Mesendoderm (in vitro differentiated cells): ENCODE results near the gene NAA16.

Experiments
- DNase-seq: peaks from one replicate; pipeline ENCODE4 v3.0.0; 2013
- H2AK5ac ChIP-seq: 2 replicates; pipeline ENCODE4 v1.6.1; 2013; ENCODE audit warnings: low read length, inconsistent platforms
- H2BK120ac ChIP-seq: 2 replicates; pipeline ENCODE4 v1.6.1; 2013; ENCODE audit warnings: low read depth, mild to moderate bottlenecking, low read length, moderate library complexity, mixed read lengths
- H2BK15ac ChIP-seq: replicated peaks from 2 replicates; pipeline ENCODE4 v1.6.1; 2013; ENCODE audit warnings: low read depth, mild to moderate bottlenecking, moderate library complexity
- H2BK5ac ChIP-seq: 2 replicates; pipeline ENCODE4 v1.6.1; 2013; ENCODE audit warnings: low read length, inconsistent platforms
- H3K18ac ChIP-seq: 2 replicates; pipeline ENCODE4 v1.6.1; 2013; ENCODE audit warnings: mild to moderate bottlenecking, low read length, mixed read lengths
- H3K23ac ChIP-seq: one replicate; pipeline ENCODE4 v1.6.1; 2013; ENCODE audit warnings: low read length
- H3K27ac ChIP-seq: 2 replicates; pipeline ENCODE4 v1.5.1; 2013; ENCODE audit warnings: low read depth, mild to moderate bottlenecking, inconsistent platforms, low read length, moderate library complexity
- H3K27me3 ChIP-seq: 2 replicates; pipeline ENCODE4 v1.6.1; 2013; ENCODE audit warnings: low read length, control low read depth, mild to moderate bottlenecking, inconsistent platforms; ENCODE audit not compliant: insufficient read depth, poor library complexity
- H3K36me3 ChIP-seq: 2 replicates; pipeline ENCODE4 v1.6.1; 2013; ENCODE audit warnings: low read length, inconsistent platforms; ENCODE audit not compliant: control insufficient read depth, insufficient read depth
- H3K4ac ChIP-seq: one replicate; pipeline ENCODE4 v1.6.1; 2013; ENCODE audit warnings: low read depth, mild to moderate bottlenecking, low read length, moderate library complexity
- H3K4me1 ChIP-seq: 2 replicates; pipeline ENCODE4 v1.6.1; 2013; ENCODE audit warnings: low read depth, low read length, inconsistent platforms; ENCODE audit not compliant: control insufficient read depth
- H3K4me2 ChIP-seq: 2 replicates; pipeline ENCODE4 v1.6.1; 2013; ENCODE audit warnings: low read length
- H3K4me3 ChIP-seq: 2 replicates; pipeline ENCODE4 v1.5.1; 2013; ENCODE audit warnings: mild to moderate bottlenecking, low read length
- H3K56ac ChIP-seq: one replicate; pipeline ENCODE4 v1.6.1; 2013; ENCODE audit warnings: low read length
- H3K79me1 ChIP-seq: 2 replicates; pipeline ENCODE4 v1.6.1; 2013; ENCODE audit warnings: low read length, inconsistent platforms
- H3K79me2 ChIP-seq: 2 replicates; pipeline ENCODE4 v1.6.1; 2013; ENCODE audit warnings: mild to moderate bottlenecking, low read length; ENCODE audit not compliant: control insufficient read depth, insufficient read depth
- H3K9ac ChIP-seq: 2 replicates; pipeline ENCODE4 v1.6.1; 2013; ENCODE audit warnings: low read length, inconsistent platforms
- H4K5ac ChIP-seq: one replicate; pipeline ENCODE4 v1.6.1; 2013; ENCODE audit warnings: low read length
- H4K8ac ChIP-seq: one replicate; pipeline ENCODE4 v1.6.1; 2013; ENCODE audit warnings: low read depth, mild to moderate bottlenecking, control low read depth, low read length, moderate library complexity
- WGBS: extraction: QIAGEN DNeasy Blood & Tissue Kit; methylation state at CpG from one replicate; pipeline ENCODE4 v1.1.7; 2013; ENCODE audit warnings: low lambda C conversion rate, missing lambda C conversion rate; ENCODE audit not compliant: insufficient coverage; ENCODE audit errors: extremely low coverage; 5-methylcytosine and 5-hydroxymethylcytosine counted together

Gene NAA16

DNA sequence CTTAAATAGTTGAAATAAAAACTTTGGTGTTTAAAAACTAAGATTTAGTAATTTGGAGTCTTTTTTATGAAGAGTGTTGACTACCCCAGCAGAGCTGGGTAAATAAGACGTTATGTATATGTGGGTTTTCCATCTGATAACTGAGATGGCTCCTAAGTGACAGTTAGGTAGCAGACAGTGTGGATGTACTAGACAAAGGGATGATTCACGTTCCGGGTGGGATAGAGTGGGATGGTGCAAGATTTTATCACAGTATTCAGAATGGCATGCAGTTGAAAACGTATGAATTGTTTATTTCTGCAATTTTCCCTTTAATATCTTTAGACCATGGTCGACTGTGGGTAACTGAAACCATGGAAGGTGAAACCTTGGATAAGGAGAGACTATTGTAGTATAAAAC lies 50.4 kb downstream of the NAA16 start:
- Histone ChIP-seq H3K56ac (no peak overlapping the region), H3K9ac (no peak overlapping the region), H2BK5ac (no peak overlapping the region), H3K79me2 (no peaks in the 10 kb centered on the region), H3K79me1 (no peaks in the 10 kb centered on the region), H3K27ac (no peak overlapping the region), H3K23ac (no peak overlapping the region), H3K4ac (no peak overlapping the region), H3K4me3 (no peak overlapping the region), H4K8ac (no peak overlapping the region), H3K4me1 (no peaks in the 10 kb centered on the region), H3K27me3 (no peaks in the 10 kb centered on the region), H3K4me2 (no peak overlapping the region), H3K36me3 (peaks cover 2% of the 10 kb centered on the region), H2BK15ac (no peak overlapping the region), H4K5ac (no peak overlapping the region), H3K18ac (no peak overlapping the region), H2BK120ac (no peak overlapping the region), H2AK5ac (no peak overlapping the region)
- no CpG with 5 or more reads among the region's 5 CpGs for WGBS
- DNase-seq, result no peak

DNA sequence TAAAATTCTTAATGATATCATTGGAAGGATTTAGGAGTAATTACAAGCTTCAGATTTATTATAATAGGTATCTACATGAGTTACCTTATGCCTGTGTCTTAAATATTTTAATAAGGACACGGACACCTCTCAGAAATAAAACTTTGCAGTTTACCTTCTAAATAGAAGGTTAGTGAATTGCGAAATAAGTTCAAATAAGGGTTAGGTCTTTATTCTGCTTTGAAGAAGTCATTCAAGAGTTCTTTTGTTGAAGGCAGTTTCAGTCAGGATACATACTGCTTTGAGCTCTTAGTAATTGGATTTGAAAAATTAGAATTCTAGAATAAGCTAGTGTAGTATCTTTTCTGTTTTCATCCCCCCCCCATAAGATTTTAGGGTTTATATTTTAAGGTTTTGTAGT lies 53.0 kb downstream of the NAA16 start:
- Histone ChIP-seq H3K4me3 (no peak overlapping the region), H2BK120ac (no peak overlapping the region), H3K9ac (no peak overlapping the region), H2AK5ac (no peak overlapping the region), H3K79me1 (no peaks in the 10 kb centered on the region), H3K27me3 (no peaks in the 10 kb centered on the region), H3K18ac (no peak overlapping the region), H2BK15ac (no peak overlapping the region), H3K4me1 (no peaks in the 10 kb centered on the region), H3K79me2 (no peaks in the 10 kb centered on the region), H3K4ac (no peak overlapping the region), H2BK5ac (no peak overlapping the region), H3K36me3 (peaks cover 2% of the 10 kb centered on the region), H3K4me2 (no peak overlapping the region), H3K27ac (no peak overlapping the region), H4K8ac (no peak overlapping the region), H4K5ac (no peak overlapping the region), H3K56ac (no peak overlapping the region), H3K23ac (no peak overlapping the region)
- DNase-seq, result no peak
- no CpG with 5 or more reads among the region's 2 CpGs for WGBS

DNA sequence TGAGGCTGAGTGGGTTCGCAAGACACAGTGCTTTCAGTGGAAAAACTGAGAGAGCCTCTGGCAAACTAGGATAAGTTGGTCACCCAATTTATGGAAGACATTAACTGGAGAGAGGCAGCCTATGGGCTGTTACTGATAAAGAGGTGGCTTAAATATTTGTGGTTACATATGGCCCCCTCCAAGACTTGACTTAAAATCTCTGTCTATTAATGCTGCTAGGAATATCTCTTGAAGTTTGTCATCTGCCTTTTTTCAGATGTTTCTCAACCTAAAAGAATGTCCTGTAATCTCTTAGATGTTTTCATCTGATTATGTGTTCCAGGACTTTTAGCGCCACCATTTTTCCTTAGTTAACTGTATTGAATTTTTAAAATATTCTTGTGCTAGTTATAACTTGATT lies 54.6 kb downstream of the NAA16 start:
- H4K8ac ChIP-seq, result no peak overlapping the region
- H2BK5ac ChIP-seq, result no peak overlapping the region
- H3K18ac ChIP-seq, result no peak overlapping the region
- H3K27ac ChIP-seq, result no peak overlapping the region
- H3K36me3 ChIP-seq, result peaks cover 2% of the 10 kb centered on the region
- no CpG with 5 or more reads among the region's 2 CpGs for WGBS
- no peak overlapping the region for H3K9ac ChIP-seq
- H3K27me3 ChIP-seq, result no peaks in the 10 kb centered on the region
- H4K5ac ChIP-seq, result no peak overlapping the region
- no peak overlapping the region for H3K23ac ChIP-seq
- H2AK5ac ChIP-seq, result no peak overlapping the region
- H3K4me1 ChIP-seq, result no peaks in the 10 kb centered on the region
- no peak overlapping the region for H3K56ac ChIP-seq
- no peak for DNase-seq
- no peaks in the 10 kb centered on the region for H3K79me1 ChIP-seq
- no peaks in the 10 kb centered on the region for H3K79me2 ChIP-seq
- no peak overlapping the region for H2BK120ac ChIP-seq
- no peak overlapping the region for H3K4me3 ChIP-seq
- no peak overlapping the region for H3K4me2 ChIP-seq
- no peak overlapping the region for H2BK15ac ChIP-seq
- no peak overlapping the region for H3K4ac ChIP-seq

DNA sequence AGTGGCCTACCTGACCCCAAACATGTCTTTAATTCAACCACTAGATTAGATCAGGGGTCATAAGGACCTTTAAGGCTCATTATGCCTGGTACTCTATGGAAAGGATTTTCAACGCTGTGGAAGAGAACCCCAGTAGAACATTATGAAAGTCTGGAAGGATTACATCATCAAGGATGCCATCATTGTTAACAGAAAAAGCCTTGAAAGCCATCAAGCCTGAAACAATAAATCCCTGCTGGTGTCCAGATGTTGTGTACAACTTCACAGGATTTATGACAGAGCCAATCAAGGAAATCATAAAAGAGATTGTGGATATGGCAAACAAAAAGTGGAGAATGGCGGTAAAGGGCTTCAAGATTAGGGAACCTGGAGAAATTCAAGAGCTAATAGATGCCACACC lies 59.7 kb downstream of the NAA16 start:
- peaks cover 2% of the 10 kb centered on the region for H3K36me3 ChIP-seq
- no peak overlapping the region for H4K5ac ChIP-seq
- no CpG with 5 or more reads among the region's 2 CpGs for WGBS
- H3K9ac ChIP-seq, result no peak overlapping the region
- H3K4me3 ChIP-seq, result no peak overlapping the region
- no peak for DNase-seq
- no peak overlapping the region for H2AK5ac ChIP-seq
- H3K79me1 ChIP-seq, result no peaks in the 10 kb centered on the region
- H3K4ac ChIP-seq, result no peak overlapping the region
- H3K27me3 ChIP-seq, result no peaks in the 10 kb centered on the region
- H3K18ac ChIP-seq, result no peak overlapping the region
- H3K4me2 ChIP-seq, result no peak overlapping the region
- no peak overlapping the region for H4K8ac ChIP-seq
- H3K79me2 ChIP-seq, result no peaks in the 10 kb centered on the region
- no peak overlapping the region for H2BK5ac ChIP-seq
- H2BK15ac ChIP-seq, result no peak overlapping the region
- no peaks in the 10 kb centered on the region for H3K4me1 ChIP-seq
- no peak overlapping the region for H2BK120ac ChIP-seq
- H3K27ac ChIP-seq, result no peak overlapping the region
- no peak overlapping the region for H3K23ac ChIP-seq
- no peak overlapping the region for H3K56ac ChIP-seq

DNA sequence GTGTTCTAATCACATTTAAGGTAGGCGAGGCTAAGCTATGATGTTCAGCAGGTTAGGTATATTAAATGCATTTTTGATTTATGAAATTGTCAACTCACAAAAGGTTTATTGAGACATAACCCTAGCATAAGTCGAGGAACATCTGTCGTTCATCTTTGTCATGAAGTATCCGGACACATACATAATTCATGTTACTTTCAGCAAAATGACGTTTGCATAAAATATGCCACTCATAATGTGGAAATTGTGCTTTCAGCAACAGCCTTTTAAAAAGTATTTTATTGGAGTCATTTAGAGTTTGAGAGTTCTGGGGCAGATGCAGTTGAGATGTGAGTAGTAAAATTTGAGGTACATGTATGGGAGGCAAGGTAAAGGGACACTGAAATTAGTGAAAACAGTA lies 66.4 kb downstream of the NAA16 start:
- Histone ChIP-seq H3K23ac (no peak overlapping the region), H3K4me1 (no peaks in the 10 kb centered on the region), H4K8ac (no peak overlapping the region), H3K27me3 (no peaks in the 10 kb centered on the region), H3K4me3 (no peak overlapping the region), H2BK5ac (no peak overlapping the region), H4K5ac (no peak overlapping the region), H3K9ac (no peak overlapping the region), H3K4me2 (no peak overlapping the region), H3K18ac (no peak overlapping the region), H2BK15ac (no peak overlapping the region), H3K56ac (no peak overlapping the region), H3K27ac (no peak overlapping the region), H3K4ac (no peak overlapping the region), H2BK120ac (no peak overlapping the region), H3K79me2 (no peaks in the 10 kb centered on the region), H2AK5ac (no peak overlapping the region), H3K36me3 (no peaks in the 10 kb centered on the region), H3K79me1 (no peaks in the 10 kb centered on the region)
- WGBS, result no CpG with 5 or more reads among the region's 5 CpGs
- no peak for DNase-seq

DNA sequence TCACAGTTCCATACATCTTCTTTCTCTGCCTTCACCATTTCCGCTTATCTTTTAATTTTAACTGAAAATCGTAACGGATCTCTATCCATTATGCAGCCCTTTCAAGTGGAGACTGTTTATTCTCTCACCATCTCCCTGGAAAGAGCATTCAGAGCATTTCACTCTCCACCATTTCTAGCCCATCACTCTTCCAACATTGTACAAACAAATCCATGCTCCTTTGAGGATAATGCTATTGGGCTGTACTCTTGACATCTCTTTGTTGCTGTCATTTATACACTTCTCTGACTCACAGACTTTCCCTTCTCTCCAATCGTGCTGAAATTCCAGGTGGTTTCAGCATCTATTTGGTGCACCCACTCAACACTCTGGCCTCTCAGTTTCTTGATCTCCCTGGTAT lies 71.4 kb downstream of the NAA16 start:
- Histone ChIP-seq H3K79me2 (no peaks in the 10 kb centered on the region), H2BK5ac (no peak overlapping the region), H3K9ac (no peak overlapping the region), H3K4me2 (no peak overlapping the region), H2BK15ac (no peak overlapping the region), H4K5ac (no peak overlapping the region), H3K23ac (no peak overlapping the region), H2BK120ac (no peak overlapping the region), H3K18ac (no peak overlapping the region), H3K36me3 (no peaks in the 10 kb centered on the region), H3K56ac (no peak overlapping the region), H3K4ac (no peak overlapping the region), H3K4me1 (no peaks in the 10 kb centered on the region), H3K79me1 (no peaks in the 10 kb centered on the region), H3K27me3 (no peaks in the 10 kb centered on the region), H3K27ac (no peak overlapping the region), H3K4me3 (no peak overlapping the region), H2AK5ac (no peak overlapping the region), H4K8ac (no peak overlapping the region)
- 100% methylated on average over 3 of the region's 4 CpGs for WGBS
- DNase-seq, result no peak
